GM10248 (cell line): ENCODE measurements around the gene MYO10.
"Not testable (repeated sequence)": the region's sequence is repeated elsewhere in the genome, so short reads cannot be mapped to it uniquely, and the experiment has no call there.

Experiments used
- CTCF ChIA-PET: fragments of 300-600 bp; sonication (Branson Sonifier 250); formaldehyde crosslinking; extraction: SDS; loops from one replicate; lab custom pipeline; 2021; ENCODE audit warnings: antibody characterized with exemption; lab: Yijun Ruan, JAX
- POLR2A ChIA-PET: fragments of 350-650 bp; sonication (Branson Sonifier 250); formaldehyde crosslinking; extraction: SDS; loops from one replicate; lab custom pipeline; 2020; ENCODE audit warnings: antibody characterized with exemption; lab: Yijun Ruan, JAX
- DNase-seq: peaks from one replicate; pipeline ENCODE4 v3.0.0; 2012; ENCODE audit errors: extremely low spot score
- CTCF ChIP-seq: IDR thresholded peaks from 2 replicates; pipeline ENCODE4 v1.5.1; 2012; ENCODE audit warnings: mild to moderate bottlenecking, low read depth; ENCODE audit errors: extremely low read depth, missing control alignments, control extremely low read depth

Gene MYO10

GRCh38 chr5:16661713-16662112 lies 274.4 kb downstream of the MYO10 start:
- ChIA-PET POLR2A (no interaction called here), CTCF (interaction anchor here (1.1 to 2.4 kb wide), 2 partner anchors 14 to 28 kb away, joined by 3 to 7 read pairs; no protein-coding TSS in a partner anchor)
- DNase-seq = no peak
- no peak for TF ChIP-seq CTCF

GRCh38 chr5:16660982-16661381 lies 275.1 kb downstream of the MYO10 start:
- DNase-seq = no peak
- TF ChIP-seq CTCF = no peak
- CTCF ChIA-PET = interaction anchor here (2.4 kb wide), 1 partner anchor 15 kb away, joined by 7 read pairs; no protein-coding TSS in a partner anchor
- POLR2A ChIA-PET = no interaction called here

- CTCF ChIA-PET = no interaction called here
Measured at GRCh38 chr5:16659536-16659935, 276.6 kb downstream of the MYO10 start.

GRCh38 chr5:16656561-16657191 lies 279.4 kb downstream of the MYO10 start:
- no peak for TF ChIP-seq CTCF
- CTCF ChIA-PET = interaction anchor here (1.1 kb wide), 1 partner anchor 14 kb away, joined by 3 read pairs; no protein-coding TSS in a partner anchor
- no peak for DNase-seq
- POLR2A ChIA-PET = no interaction called here

More at GRCh38 chr5:16659536-16659935, 276.6 kb downstream of the MYO10 start:
- no peak for TF ChIP-seq CTCF
- POLR2A ChIA-PET = no interaction called here
- no peak for DNase-seq

GRCh38 chr5:16654647-16655334 lies 281.3 kb downstream of the MYO10 start:
- no peak for DNase-seq
- CTCF ChIA-PET = no interaction called here
- TF ChIP-seq CTCF = no peak
- POLR2A ChIA-PET = no interaction called here

- POLR2A ChIA-PET, CTCF ChIA-PET, DNase-seq: not testable (repeated sequence)
Measured at GRCh38 chr5:16648739-16649138, 287.3 kb downstream of the MYO10 start.

GRCh38 chr5:16644301-16644889 lies 291.7 kb downstream of the MYO10 start:
- CTCF ChIA-PET = no interaction called here
- DNase-seq = no peak
- no peak for TF ChIP-seq CTCF
- POLR2A ChIA-PET = no interaction called here
